DND-41 (cell line): ENCODE data around the gene SCNN1B.

Experiments
- ATAC-seq: fragments of 200-7000 bp; cut with Tn5 transposase; 3 replicates; pipeline ENCODE4 v1.9.1; 2021; ENCODE audit warnings: low read depth; ENCODE audit not compliant: insufficient read depth
- DNase-seq: peaks from one replicate; pipeline ENCODE4 v3.0.0-alpha.2; 2020
- H2AFZ ChIP-seq: 2 replicates; pipeline ENCODE4 v1.6.0; 2012; ENCODE audit warnings: low read depth, low read length
- H3K27ac ChIP-seq: 2 replicates; pipeline ENCODE4 v1.5.1; 2012; ENCODE audit warnings: low read length, inconsistent platforms
- H3K27me3 ChIP-seq: fragments of 200-600 bp; sonication (generic); 2 replicates; pipeline ENCODE4 v1.6.0; 2012; ENCODE audit warnings: low read length, mild to moderate bottlenecking, inconsistent platforms; ENCODE audit not compliant: insufficient read depth, poor library complexity
- H3K36me3 ChIP-seq: 2 replicates; pipeline ENCODE4 v1.5.1; 2012; ENCODE audit warnings: low read length, inconsistent platforms; ENCODE audit not compliant: insufficient read depth
- H3K4me1 ChIP-seq: 2 replicates; pipeline ENCODE4 v1.5.1; 2012; ENCODE audit warnings: mild to moderate bottlenecking, low read length; ENCODE audit not compliant: insufficient read depth
- H3K4me2 ChIP-seq: 2 replicates; pipeline ENCODE4 v1.6.0; 2012; ENCODE audit warnings: mild to moderate bottlenecking, moderate library complexity, low read length, inconsistent platforms; ENCODE audit not compliant: insufficient read depth
- H3K4me3 ChIP-seq, 2 experiments: fragments of 200-600 bp in 1 of 2; shearing (Covaris generic) in 1 of 2; 2 replicates each; pipeline ENCODE4 v1.5.1; 2012 to 2016; ENCODE audit warnings: inconsistent platforms in 2 of 2, low read length in 2 of 2, mild to moderate bottlenecking in 2 of 2, low read depth in 1 of 2, moderate library complexity in 1 of 2
- H3K79me2 ChIP-seq: 2 replicates; pipeline ENCODE4 v1.6.0; 2012; ENCODE audit warnings: low read length, inconsistent platforms; ENCODE audit not compliant: insufficient read depth
- H3K9ac ChIP-seq: 2 replicates; pipeline ENCODE4 v1.6.0; 2012; ENCODE audit warnings: low read depth, mild to moderate bottlenecking, inconsistent platforms, low read length, moderate library complexity
- H3K9me3 ChIP-seq: 2 replicates; pipeline ENCODE4 v1.5.1; 2012; ENCODE audit warnings: low read length, moderate library complexity, mild to moderate bottlenecking, inconsistent platforms; ENCODE audit not compliant: insufficient read depth, severe bottlenecking
- H4K20me1 ChIP-seq: 2 replicates; pipeline ENCODE4 v1.6.0; 2012; ENCODE audit warnings: low read length; ENCODE audit not compliant: insufficient read depth
- CTCF ChIP-seq: IDR thresholded peaks from 2 replicates; pipeline ENCODE4 v1.5.1; 2012; ENCODE audit warnings: borderline replicate concordance, low read length, moderate library complexity, mild to moderate bottlenecking; ENCODE audit not compliant: poor library complexity, severe bottlenecking; ENCODE audit errors: extremely low read depth
- EZH2 ChIP-seq: IDR thresholded peaks from 3 replicates; pipeline ENCODE4 v1.6.1; 2012; ENCODE audit warnings: borderline replicate concordance, low read depth, mild to moderate bottlenecking, moderate library complexity, low read length, inconsistent platforms; ENCODE audit not compliant: severe bottlenecking

SCNN1B gene

GRCh38 chr16:23280483-23280967, 21.6 kb upstream of the SCNN1B start:
- no peaks in the 10 kb centered on the region for H3K4me1 ChIP-seq
- no peak overlapping the region for H3K4me3 ChIP-seq
- no peak overlapping the region for H3K4me2 ChIP-seq
- H2AFZ ChIP-seq, result no peak overlapping the region
- TF ChIP-seq CTCF (no peak), EZH2 (no peak)
- H3K27me3 ChIP-seq, result peaks cover 4% of the 10 kb centered on the region
- no peak for DNase-seq
- H4K20me1 ChIP-seq, result no peaks in the 10 kb centered on the region
- H3K9me3 ChIP-seq, result no peaks in the 10 kb centered on the region
- no peak overlapping the region for H3K9ac ChIP-seq
- H3K79me2 ChIP-seq, result no peaks in the 10 kb centered on the region
- H3K36me3 ChIP-seq, result no peaks in the 10 kb centered on the region
- no peak overlapping the region for H3K27ac ChIP-seq
- no peak for ATAC-seq

DNA sequence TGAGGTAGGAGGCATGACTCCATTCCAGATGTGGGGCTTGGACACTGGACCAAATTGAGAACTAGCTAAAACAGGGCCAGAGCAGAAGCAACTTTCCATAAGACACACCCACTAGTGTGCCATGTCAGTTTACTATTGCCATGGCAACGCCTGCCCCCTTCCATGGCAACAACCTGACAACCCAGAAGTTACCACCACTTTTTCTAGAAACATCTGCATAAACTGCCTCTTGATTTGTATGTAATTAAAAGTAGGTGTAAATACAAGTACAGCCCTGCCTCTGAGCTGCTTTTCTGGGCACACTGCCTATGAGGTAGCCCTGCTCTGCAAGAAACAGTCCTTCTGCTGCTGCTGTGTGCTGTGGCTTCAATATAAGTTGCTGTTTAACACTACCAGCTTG, 19.5 kb upstream of the SCNN1B start:
- H3K27ac ChIP-seq, result no peak overlapping the region
- ATAC-seq (no peak), DNase-seq (no peak)
- H3K4me3 ChIP-seq, result no peak overlapping the region
- no peak for TF ChIP-seq CTCF
- no peak for TF ChIP-seq EZH2
- H3K9me3 ChIP-seq, result no peaks in the 10 kb centered on the region
- H4K20me1 ChIP-seq, result no peaks in the 10 kb centered on the region
- no peaks in the 10 kb centered on the region for H3K79me2 ChIP-seq
- no peak overlapping the region for H3K9ac ChIP-seq
- no peaks in the 10 kb centered on the region for H3K36me3 ChIP-seq
- H2AFZ ChIP-seq, result no peak overlapping the region
- H3K27me3 ChIP-seq, result peaks cover 4% of the 10 kb centered on the region
- H3K4me1 ChIP-seq, result no peaks in the 10 kb centered on the region
- H3K4me2 ChIP-seq, result no peak overlapping the region

- H4K20me1 ChIP-seq, result no peaks in the 10 kb centered on the region
- no peak overlapping the region for H3K4me3 ChIP-seq
- no peak overlapping the region for H2AFZ ChIP-seq
- TF ChIP-seq CTCF, result no peak
- no peak for TF ChIP-seq EZH2
- H3K9ac ChIP-seq, result no peak overlapping the region
- peaks cover 4% of the 10 kb centered on the region for H3K27me3 ChIP-seq
- no peak overlapping the region for H3K27ac ChIP-seq
- ATAC-seq (no peak), DNase-seq (no peak)
- H3K4me2 ChIP-seq, result no peak overlapping the region
- 0 out of 2 replicates have a peak, but pooled peaks cover 1% of the 10 kb centered on the region for H3K4me1 ChIP-seq
- H3K79me2 ChIP-seq, result no peaks in the 10 kb centered on the region
- H3K36me3 ChIP-seq, result no peaks in the 10 kb centered on the region
- no peaks in the 10 kb centered on the region for H3K9me3 ChIP-seq
These were observed 18.5 kb upstream of the SCNN1B start for GRCh38 chr16:23283571-23283970.

DNA sequence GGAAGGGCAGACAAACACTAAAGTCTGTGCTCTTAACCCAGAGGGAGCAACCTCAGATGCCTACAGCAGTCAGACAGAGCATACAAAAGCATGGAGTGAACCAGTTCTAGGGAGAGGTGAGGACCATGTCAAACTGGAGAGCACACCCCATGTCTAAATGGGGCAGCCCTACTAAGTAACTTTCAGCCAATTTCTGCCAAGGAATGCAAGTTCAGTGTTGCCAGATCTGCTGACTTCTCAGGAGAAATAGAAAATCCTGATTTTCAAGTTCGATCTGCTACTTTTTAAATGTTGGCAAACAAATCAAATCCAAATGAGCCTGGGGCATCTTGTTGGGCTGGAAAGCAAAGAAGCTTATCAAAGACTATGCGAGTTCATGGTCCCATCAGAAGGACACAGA, 17.5 kb upstream of the SCNN1B start:
- Histone ChIP-seq H3K4me2 (no peak overlapping the region), H3K9me3 (no peaks in the 10 kb centered on the region), H3K27me3 (peaks cover 4% of the 10 kb centered on the region), H3K36me3 (no peaks in the 10 kb centered on the region), H3K9ac (no peak overlapping the region), H3K4me3 (no peak overlapping the region), H4K20me1 (no peaks in the 10 kb centered on the region), H3K79me2 (no peaks in the 10 kb centered on the region), H3K4me1 (0 out of 2 replicates have a peak, but pooled peaks cover 5% of the 10 kb centered on the region), H2AFZ (no peak overlapping the region), H3K27ac (no peak overlapping the region)
- no peak for TF ChIP-seq CTCF
- no peak for TF ChIP-seq EZH2
- ATAC-seq (no peak), DNase-seq (no peak)
